Aortic smooth muscle cell (primary cell): ENCODE results near the gene TOB1. TPM values are rescaled to one million over a fixed set of nuclear protein-coding genes. Genes with fewer than 3 reads are reported as not detected.

Source experiments
- total RNA-seq: library from RNA; depleted of rRNA; stranded (reverse); fragments of >200 nt; gene quantifications from 2 replicates; pipeline ENCODE4 v1.2.3, GENCODE V29; 2014

The TOB1 gene
- 15.3 and 21.9 TPM in 2 replicates for total RNA-seq

DNA sequence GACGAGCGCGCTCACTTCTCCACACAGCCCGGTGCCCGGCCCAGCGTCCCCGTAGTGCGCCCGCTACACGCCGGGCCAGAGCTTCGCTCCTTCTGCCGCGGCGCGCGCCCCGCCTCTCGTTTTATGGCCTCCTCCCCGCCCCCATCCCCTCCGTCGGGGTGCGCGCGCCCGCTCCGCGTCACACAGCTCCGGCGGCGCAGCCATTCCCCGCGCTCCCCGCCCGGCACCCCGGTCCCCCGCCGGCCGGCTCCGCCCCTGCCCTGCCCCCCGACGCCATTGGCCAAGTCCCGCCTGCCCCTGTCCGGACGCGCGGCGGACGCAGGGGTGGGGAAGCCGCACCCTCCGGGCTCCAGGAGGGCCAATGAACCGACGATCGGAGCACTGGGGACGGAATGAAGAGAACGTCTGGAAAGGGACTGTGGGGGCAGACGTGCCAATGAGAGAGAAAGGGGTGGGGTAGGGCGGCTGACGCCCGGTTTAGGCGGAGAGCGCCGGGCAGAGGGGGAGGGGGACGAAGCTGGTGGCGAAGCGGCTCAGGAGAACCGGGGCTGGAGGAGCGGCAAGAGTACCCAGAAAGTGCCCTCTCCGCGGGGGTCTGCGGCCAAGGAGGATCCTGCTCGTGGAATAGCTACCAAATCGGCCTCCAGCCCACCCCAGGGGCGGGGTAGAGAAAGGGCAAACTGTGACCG, at the start of gene TOB1:
TOB1 (minus strand) TSS at position 94 of the 689 bp plus-strand sequence. CDS start 2,337 bp downstream, outside the sequence.

GRCh38 chr17:50835301-50836234, 30.6 kb downstream of the TOB1 start, which contains the start of gene WFIKKN2:
WFIKKN2 (plus strand) TSS chr17:50835586; CDS start chr17:50835938, 352 bp downstream.

Other genes starting within 250 kb of the TOB1 start
- gene ABCC3, start 231.5 kb downstream of the TOB1 start, total RNA-seq: 5.4 and 7.4 TPM in 2 replicates
- 28.7 and 32.6 TPM in 2 replicates for gene ANKRD40, start 158.4 kb downstream of the TOB1 start, total RNA-seq
- 26.4 and 28.7 TPM in 2 replicates for gene LUC7L3, start 146.8 kb downstream of the TOB1 start, total RNA-seq
- not detected in 2 replicates for gene ANKRD40CL, start 98.8 kb downstream of the TOB1 start, total RNA-seq
- gene WFIKKN2, start 30.8 kb downstream of the TOB1 start, total RNA-seq: under 0.01 and 0.12 TPM in 2 replicates